HG03066 (cell line): ENCODE results near the gene GALNTL6.

Experiments used
- ATAC-seq: cut with Tn5 transposase; IDR thresholded peaks from one replicate; pipeline ENCODE4 v1.9.1; 2021; ENCODE audit warnings: low read depth; ENCODE audit not compliant: unreplicated experiment

The GALNTL6 gene

GRCh38 chr4:172648471-172648870 lies 835.3 kb downstream of the GALNTL6 start:
- ATAC-seq: no peak

DNA sequence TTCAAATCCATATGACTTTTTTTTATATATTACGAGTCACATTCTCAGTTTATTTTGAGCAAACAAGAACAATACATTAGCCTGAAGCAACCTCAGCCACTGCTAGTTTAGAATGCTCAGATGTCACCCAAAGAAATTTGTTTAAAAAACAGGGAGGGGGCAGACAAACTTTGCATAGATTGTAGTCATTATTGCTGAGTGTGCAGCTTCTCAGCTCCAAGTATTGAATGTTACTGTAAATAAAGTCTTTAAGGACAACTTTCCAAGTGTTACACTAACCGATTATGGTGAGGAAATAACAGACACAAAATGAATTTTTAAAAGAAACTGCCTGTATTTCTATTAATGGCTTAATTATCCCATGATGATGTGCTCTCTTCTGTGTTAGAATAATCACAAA lies 835.9 kb downstream of the GALNTL6 start:
- ATAC-seq: no peak

GRCh38 chr4:172650758-172651530 lies 837.7 kb downstream of the GALNTL6 start:
- no peak for ATAC-seq

DNA sequence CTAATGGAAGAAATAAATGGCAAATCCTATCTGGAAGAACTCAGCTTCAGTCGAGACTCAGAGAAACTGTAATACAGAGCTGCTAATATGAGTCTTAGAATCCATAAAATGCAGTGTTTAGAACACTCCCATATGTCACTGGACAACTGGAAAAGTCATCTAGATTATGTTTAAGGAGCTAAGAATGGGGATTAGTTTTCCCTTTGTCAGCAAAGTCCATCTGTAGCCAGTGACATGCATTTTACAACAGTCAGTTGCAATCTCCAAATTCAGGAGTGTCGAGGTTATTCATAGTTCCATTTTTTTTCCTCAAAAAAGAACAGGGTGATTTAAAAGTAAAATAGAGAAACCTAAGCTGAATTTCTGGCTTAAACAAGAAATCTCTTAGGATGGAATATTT lies 838.8 kb downstream of the GALNTL6 start:
- no peak for ATAC-seq

DNA sequence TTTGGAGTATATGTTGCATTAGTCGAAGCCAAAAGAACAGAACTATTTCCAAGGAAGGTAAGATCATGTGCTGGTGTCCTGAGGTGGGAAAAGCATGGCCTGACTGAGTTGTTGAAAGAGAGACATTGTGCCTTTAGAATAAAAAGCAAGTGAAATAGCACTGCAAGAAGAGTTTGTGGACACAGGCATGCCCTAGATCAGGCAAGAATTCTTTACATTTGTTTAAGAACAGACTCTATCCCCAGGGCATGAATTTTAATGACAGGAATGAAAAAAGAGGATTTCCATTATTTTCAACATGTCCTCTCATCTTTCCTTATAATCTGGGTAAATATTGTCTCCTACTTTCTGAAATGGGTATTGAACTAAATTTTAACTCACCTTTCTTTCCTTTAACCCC lies 839.2 kb downstream of the GALNTL6 start:
- ATAC-seq: no peak

DNA sequence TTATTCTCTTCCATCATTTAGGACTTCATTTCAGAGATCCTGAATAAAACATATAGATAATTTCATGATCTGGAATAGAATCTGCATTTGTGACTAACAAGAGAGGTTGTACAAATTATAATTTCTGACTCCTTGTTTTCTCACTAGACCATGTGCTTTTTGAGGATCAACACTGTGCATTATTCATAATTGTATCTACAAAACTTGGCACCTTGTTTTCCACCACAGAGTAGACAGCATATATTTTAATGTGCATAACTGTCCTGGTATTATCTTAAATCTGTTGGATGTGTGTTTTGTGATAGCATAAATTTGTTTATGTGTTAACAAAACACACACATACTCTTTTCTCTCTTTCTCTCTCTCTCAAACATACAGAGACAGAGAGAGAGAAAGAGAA lies 840.5 kb downstream of the GALNTL6 start:
- ATAC-seq: no peak

GRCh38 chr4:172654457-172654856 lies 841.3 kb downstream of the GALNTL6 start:
- ATAC-seq: no peak

DNA sequence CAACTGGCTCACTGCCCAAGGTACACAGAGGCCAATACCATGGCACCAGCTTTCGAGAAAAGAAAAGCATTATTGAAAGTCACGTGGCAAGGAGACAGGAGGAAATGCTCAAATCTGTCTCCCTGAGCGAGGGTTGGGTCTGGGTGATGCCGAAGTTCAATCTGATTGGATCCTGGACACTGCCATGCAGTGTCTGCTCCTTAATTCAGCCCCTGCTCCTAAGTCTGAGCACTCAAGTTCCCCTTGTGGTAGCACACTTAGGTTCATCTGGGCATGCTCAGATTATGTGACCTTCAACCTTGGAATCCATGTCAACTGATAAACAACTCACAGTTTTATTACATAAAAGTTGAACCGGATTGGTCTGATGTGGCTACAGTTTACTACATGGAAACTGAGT lies 842.9 kb downstream of the GALNTL6 start:
- ATAC-seq: no peak

DNA sequence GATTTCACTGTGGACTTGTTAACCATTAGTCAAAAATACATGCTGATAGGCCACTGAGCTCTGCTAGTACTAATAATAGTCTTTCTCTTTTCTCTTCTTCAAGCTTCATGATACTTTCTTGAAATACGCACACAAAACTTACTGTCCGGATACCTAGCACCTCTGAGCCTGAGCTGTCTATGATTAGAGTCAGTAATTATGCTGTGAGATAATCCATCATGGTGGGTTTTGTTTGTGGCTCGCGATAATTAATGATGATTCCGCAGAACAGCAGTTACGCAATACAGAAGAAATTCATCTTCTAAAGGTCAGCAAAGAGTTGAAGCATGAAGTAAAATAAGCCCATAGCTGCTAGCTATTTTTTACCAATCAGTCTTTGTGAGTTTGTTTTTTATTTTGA lies 843.9 kb downstream of the GALNTL6 start:
- no peak for ATAC-seq

- ATAC-seq: no peak
These were observed 847.0 kb downstream of the GALNTL6 start for GRCh38 chr4:172660251-172660650.

DNA sequence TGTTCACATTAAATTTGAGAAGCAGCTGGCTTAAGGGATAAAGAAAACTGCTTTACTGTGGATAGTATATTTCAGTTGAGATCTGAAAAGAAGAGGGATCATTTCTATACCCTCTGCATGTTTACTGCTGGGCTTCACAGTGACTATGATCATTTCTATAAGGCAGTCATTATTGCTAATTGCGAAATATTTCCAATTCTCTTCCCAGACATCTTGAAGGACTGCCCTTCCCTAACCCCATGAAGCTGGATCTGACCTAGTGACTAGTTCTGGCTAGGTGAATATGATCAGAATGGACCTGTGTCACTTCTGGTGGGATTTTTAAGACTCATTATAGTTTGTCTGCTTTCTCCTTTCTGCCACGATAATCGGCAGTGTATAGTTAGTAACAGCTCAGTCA lies 848.9 kb downstream of the GALNTL6 start:
- no peak for ATAC-seq

GRCh38 chr4:172666711-172667368 lies 853.6 kb downstream of the GALNTL6 start:
- no peak for ATAC-seq

GRCh38 chr4:172674811-172675210 lies 861.6 kb downstream of the GALNTL6 start:
- no peak for ATAC-seq

DNA sequence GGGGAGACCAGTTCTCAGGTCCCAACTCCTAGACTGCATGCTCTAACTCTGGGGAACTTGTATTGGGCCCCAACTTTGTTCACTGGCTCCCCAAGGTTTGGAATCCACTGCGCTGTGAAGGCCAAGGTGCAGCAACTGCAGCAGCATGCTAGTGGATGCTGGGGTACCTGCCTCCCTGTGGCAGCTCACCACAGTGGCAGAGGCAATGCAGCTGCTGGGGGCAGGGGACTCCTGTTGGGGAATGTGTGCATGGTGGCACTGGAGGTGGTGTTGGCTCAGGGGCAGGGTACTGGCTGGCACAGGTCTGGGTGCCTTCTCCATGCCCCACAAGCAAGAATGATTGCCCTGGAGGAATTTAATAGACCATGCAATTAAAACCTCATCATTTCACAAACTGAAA lies 862.0 kb downstream of the GALNTL6 start:
- ATAC-seq: no peak

- no peak for ATAC-seq
These were observed 867.5 kb downstream of the GALNTL6 start for GRCh38 chr4:172680691-172681090.

DNA sequence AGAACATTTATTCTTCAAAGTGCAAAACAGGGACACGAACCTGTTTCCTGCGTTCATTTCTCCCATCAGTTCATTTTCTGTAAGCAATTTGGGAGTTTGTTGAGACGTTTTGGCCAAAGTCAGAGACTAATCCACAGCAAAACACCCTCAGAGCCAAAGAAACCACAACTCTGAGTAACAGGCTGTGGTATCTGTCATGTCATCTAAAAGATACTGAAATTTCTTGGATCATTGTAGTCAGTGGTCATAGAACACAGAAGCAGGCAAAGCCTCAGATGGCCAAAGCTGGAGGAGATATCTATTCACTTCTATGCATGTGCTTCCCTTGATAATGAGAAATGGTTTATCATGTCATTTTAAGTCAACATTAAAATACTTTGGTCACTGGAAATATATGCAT lies 869.8 kb downstream of the GALNTL6 start:
- no peak for ATAC-seq

DNA sequence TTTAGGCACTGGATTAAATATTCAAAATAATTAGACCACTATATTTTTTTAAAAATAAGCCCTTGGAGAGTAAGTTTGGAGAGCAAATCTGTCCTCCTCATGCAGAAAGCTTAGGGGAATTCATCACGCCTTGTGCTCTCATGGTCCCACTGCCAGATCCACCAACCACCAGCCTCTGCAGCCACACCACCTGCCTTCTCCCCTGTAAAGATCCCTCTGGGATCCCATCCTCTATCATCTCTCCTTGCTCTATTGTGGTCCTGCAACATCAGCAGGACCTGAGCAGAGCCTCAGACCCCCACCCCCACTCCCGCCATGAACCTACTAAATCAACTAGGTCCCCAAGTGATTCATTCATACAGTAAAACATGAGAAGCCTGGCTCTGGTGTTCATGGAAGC lies 872.8 kb downstream of the GALNTL6 start:
- no peak for ATAC-seq

DNA sequence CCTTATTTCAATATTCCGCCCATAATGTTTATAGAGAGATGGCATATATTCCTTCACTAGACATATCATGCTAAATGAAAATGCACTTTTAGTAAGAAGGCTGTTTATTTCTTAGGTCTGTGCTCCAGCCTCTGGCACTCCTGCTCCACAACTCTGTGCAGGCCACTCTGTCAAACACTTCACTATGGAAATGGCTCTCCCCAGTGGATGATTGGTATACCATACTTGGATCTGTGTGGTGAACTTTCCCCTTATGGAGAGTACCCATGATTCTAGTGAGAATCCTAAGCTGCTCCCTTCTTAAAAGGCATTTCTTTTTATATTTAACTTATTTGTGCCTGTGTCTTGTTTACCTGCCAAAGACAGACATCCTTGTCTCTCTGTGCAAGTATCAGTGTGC lies 875.3 kb downstream of the GALNTL6 start:
- ATAC-seq: no peak

DNA sequence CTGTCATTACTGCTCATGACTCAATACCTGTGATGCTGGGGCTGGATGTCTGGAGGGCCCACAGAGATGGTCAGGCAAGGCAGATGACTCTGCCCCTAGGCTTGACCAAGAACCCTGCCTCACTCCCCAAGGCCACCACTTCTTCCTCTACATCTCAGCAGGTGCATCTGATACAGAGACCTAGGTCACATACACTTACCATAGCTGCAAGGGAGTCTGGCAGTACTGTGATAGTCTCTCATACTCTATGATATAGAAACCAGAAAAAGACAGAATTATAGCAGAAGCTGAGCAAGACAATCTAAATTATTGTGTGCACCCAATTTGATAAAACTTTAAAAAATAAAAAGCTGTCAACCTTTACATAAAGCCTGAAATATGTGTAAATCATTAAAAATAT lies 878.3 kb downstream of the GALNTL6 start:
- no peak for ATAC-seq

DNA sequence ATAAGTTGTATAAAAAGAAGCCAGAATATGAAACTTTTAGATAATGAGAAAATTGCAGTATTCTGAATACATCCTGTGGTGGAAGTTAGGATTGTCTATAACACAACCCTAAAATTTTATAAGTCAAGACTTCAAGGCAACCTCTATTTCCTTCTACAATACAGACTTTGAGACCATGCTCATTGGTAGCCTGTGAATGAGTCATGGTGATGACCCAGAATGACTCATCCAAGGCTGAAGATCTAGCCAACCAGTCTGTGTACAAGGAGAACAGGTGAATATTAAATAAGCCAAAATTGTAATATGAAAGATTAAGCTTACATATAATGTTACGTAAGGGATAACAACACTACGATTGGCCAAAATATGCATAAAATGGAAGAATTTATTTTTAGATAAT lies 879.5 kb downstream of the GALNTL6 start:
- no peak for ATAC-seq

- no peak for ATAC-seq
These were observed 885.1 kb downstream of the GALNTL6 start for GRCh38 chr4:172698256-172698655.

- ATAC-seq: no peak
These were observed 892.4 kb downstream of the GALNTL6 start for GRCh38 chr4:172705565-172705964.
